Mucosa of gallbladder (tissue), 1 donor: ENCODE data around the gene TMEM9. TPM values are rescaled to one million over a fixed set of nuclear protein-coding genes. Genes with fewer than 3 reads are reported as not detected.

ENCODE experiments used
- DNase-seq: peaks from one replicate; pipeline ENCODE4 v3.0.0-alpha.2; 2020; ENCODE audit warnings: low spot score
- total RNA-seq: library from RNA; stranded (reverse); gene quantifications from one replicate; pipeline ENCODE4 v1.2.1, GENCODE V29; 2021
- donor health status: DM: no; HTN: no; CAD: no.

TMEM9 gene
- total RNA-seq, 1 donor from 2014 or later, result 72.8 TPM

DNA sequence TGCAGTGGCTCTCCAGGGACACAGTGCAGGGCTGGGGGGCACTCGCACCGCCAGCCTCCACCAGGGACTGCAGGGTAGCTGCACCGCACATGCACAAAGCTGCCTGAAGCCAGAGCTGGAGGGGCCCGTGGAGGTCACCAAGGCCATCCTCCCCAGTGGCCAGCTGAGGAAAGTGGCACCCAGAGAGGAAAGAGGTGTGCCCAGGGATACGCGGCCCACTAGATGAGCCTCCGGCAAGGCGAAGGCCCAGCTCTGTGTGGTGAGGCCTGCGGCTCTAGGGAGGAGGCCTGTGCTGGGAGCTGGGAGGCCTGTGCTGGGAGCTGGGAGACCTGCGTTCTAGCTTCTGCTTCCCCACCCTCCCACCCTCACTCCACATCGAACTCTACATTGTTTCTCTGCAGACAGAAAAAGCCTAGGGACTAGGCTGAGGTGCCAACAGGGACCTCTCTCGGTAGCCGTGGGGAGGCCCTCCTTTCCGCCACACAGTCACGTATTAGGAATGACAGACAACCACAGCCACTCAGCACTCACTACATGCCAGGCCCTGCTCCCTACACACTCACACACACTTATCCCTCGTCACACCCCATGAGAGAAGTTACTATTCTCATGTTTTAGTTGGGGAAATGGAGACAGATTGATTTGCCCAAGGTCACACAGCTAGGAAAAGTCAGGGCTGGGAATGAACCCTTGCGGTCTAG lies 26.4 kb downstream of the TMEM9 start:
- DNase-seq, result no peak

DNA sequence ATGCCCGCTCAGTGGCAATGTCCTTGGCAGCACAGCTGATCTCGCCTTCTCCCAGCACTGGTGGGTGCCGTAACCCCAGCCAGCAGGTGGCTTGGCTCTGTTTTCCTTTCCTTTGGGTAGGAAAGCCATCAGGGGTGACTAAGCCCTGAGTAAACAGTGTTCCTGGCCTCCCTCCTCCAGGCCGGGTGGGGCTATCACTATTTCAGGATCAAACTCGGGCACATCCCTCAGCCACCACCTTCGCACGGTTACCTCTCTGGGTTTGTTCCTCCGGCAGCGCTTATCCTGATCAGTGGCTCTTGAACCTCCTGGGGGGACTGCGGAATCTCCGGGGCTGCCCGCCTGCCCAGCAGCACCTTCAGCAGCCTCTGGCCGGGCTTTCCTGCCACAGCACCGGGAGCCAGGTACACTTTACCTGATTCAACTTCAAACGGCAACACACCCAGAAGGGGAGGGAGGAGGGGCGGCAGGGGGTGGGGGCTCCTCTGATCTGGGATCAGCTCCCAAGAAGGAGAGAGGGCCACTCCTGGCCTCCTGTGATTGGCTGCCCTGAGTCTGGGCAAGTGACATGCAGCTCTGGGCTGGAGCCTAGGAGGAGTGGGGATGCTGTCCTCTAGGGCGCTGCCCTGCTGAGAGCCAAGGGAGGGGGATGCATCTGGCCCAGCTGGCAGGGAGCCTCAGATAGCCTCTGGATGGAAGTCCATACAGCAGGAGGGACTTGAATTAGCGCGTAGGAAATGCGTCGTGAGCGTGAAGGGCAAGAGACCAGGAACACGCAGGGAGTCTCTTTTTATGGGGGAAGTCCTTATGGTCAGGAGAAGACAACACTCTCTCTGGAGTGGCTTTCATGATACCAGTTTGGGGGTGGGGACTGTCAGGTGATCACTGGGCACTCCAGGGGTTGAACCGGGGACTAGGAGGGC lies 27.2 kb downstream of the TMEM9 start, which contains the start of gene ASCL5:
Gene ASCL5, minus strand, starts transcription at position 353 of the 923 bp plus-strand sequence. CDS start 11,812 bp downstream, outside the sequence.
- peak; percentile 39 for DNase-seq

DNA sequence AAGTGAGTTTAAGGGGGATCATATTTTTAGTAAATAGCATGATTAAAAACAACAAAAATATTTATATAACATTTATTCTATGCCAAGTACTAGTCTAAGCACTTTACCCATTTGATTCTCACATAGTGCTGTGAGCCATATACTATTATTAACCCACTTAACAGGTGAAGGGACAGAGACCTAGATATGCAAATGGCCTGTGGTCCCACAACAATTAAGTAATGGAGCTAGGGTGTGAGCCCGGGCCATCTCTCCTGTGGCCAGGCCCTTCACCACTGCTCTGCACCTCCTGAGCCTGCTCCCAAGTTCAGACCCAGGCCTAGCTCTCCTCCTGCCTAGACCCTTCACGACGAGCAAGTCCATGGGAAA lies 27.8 kb downstream of the TMEM9 start:
- no peak for DNase-seq

DNA sequence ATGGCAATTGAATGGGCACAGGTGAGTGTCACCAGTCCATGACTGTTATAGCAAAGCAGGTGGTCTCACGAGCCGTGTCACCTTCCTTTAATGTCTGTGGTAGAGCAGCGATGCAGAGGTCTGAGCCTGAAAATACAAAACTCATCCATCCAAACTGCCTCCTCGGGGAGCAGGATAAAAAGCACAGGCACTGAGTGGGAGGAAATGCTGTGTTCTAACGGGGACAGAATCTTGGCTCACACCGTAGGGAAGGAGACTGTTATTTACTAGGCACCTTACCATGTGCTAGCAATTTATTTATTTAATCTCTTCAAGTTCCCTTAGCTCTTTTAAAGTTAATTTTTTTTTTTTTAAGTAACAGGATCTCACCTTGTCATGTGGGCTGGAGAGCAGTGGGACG lies 28.5 kb downstream of the TMEM9 start:
- DNase-seq, result no peak

DNA sequence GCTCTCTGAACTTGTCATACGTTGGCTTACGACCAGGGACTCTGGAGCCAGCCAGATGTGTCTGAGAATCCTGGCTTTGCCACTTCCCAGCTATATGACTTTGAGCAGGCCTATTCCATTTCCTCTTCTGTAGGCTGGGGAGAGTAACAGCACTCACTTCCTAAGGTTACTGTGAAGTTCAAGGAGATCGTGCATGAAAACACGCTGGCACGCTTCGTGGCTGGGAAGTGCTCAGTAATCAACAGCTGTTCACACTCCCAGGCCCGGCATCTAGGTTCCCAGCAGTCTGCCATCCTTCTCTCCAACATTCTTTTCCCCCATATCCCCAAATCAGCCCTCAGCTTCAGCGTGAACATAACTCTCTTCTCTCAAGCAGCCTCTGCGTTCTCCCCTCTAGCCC lies 29.3 kb downstream of the TMEM9 start:
- DNase-seq, result no peak

DNA sequence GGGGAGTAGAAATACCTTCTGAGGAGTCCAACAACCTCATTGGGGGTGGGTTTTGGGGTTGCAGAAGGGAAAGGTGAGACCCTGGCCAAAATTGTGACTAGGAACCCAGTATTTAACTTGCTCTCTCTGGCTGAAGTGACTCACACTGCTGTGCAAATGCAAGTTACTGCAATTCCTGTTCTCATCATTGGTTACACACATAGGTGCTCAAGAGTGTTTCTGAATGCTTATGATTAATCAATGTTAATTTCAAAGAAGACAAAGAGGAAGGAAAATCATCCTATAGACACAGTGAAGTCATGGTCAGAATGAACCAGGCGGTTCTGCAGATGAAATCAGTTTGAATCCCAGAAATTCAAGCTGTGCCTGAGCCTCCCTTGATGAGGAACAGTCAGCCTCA lies 30.4 kb downstream of the TMEM9 start:
- DNase-seq, result no peak

DNA sequence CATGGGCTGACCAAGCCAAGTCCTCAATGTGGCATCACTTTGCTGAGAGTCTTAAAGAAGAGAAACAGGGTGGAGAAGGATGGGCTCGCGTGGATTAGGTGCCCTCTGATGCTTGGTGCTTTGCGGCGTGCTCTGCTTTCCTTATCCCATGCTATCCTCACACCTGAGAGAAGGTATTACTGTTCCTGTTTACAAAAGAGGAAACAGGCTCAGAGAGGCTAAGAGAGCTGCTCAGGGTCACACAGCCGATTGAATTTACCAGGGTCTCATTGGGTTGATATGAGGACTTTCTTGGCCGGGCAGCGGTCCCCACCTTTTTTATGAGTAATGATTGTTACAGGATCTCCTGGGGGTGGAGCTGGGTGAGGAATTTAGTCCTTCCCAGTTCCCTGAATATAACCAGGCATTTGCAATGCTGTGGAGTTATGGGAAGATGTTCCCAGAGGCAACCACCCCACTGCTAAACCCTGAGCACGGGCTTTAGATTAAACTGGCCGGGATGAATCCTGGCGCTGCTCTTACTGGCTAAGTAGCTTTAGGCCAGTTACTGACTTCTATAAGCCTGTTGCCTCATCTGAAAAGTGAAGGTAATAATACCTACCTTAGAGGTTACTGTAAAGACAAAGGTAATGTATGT lies 31.8 kb downstream of the TMEM9 start:
- no peak for DNase-seq

DNA sequence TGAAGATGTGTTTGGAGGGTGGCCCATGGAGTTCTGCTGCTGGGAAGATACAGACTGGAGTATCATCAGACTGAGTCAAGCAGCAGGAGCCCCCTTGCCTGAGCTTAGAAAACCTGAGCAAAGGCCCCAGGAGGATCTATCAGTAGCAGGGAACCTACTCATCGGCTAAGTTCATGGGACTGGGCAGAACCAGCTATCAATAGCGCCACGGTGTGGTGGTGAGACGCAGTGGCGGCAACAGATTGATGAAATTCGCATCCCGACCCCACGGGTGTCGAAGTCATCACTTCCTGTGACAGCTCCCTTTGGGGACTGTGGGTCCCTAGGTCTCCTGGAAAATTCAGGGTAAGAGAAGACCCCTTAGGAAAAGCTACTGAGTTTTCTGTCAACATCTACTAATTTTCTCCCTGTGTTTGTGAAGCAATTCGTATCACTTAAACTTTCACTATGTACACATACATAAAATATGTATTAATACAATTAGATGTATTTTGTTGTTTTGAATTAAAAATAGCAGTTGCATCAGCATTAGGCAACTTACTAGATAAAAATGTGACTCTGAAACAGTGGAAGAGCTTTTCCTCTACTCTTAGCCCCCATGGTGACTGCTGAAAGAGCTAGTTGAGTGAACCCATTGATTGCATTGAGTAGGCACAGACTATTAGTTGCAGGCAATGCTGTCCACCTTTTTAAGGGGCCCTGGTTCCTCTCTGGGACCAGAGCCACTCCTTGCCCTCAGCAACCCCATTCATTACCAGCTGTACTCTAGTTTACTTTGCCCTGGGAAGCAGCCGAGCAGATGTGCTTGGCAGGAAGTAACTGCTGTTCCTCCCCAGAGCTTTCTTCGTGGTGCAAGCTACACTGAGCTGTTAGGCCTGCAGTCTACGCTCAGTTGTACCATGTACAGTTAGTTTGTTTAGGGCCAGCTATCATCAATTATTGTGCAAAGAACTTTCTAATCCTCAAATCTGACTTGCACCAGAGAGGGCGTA lies 34.8 kb downstream of the TMEM9 start:
- peak; percentile 34 for DNase-seq

DNA sequence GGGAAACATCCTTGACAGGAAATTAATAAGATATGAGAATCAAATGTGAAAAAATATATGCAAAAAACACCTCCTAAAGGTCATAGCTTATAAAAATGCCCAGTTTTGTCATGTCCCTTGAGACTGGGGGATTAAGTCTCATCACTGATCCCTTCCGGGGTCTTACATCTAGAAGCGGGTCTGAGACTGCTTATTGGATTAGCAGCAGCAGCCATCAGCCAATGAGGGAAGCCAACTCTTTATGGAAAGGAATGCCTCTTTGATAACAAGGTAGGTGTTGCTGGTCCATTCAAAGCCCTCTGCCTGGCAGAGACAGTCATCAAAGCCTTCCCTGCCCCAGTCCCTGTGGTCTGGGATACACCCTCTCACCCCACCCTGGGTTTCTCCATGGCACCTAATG lies 38.2 kb downstream of the TMEM9 start:
- DNase-seq, result no peak

DNA sequence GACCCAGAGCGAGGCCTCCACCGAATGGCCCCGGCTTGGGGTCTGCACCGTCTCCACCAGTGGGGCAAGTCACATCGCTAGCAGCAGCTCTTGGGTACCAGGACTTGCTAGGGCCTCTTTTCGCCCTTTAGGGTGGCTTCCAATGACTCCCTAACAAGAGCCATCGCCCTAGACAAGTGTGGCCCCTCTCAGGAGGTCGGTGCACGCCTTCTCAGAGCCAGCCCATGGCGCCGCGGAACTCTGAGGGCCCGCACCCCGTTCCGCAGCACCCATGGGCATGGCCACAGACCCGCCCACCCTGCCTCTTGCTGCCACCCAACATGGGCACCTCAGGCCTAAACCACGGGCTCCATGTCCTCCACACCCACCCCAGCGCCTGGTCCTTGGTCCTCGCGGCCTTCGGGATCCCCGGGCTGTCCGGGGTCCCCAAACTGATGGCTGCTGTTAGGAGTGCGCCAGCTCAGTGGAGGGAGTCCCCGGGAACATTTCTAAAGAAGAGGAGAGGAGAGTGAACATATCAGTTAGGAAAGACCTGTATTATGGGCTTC lies 38.8 kb downstream of the TMEM9 start:
- no peak for DNase-seq

DNA sequence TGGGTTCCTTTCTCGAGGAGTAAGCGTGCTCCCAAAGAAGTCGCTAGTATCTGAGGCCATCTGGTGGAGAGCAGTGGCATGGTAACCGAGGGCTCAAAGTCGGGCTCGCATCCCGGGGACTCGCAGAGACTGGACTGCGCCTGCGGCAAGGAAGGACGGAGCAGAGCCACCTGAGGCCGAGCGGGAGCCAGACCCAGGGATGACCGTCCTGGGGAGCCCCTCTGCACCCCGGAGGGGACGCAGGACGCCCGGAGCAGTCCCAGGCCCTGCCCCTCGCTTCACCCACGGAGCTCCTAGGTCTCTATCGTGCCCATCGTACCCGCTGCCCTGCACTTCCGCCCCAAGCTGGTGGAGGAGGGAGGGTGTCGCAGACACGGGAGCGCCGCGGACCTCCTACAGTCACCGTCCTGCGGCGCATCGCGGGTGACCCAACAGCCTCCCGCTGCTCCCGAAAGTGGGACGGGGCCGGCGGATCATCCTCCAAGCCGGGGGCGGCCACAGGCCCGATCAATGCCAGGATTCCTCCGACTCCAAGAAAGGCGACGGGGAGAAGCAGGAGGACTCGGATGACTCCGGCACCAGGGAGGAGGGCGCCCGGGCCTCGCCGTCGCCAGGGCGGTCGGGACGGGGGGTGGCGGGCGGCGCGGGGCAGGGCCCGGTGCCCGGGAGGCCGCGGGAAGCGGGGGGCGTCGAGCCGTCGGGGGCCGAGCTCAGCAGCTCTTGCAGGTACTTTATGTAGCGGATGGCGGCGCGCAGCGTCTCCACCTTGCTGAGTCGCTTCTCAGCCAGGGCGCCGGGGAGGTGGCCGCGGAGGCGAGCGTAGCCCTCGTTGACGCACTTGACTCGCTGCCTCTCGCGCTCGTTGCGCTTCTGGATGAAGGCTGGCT lies 39.8 kb downstream of the TMEM9 start:
- DNase-seq, result peak; percentile 92

DNA sequence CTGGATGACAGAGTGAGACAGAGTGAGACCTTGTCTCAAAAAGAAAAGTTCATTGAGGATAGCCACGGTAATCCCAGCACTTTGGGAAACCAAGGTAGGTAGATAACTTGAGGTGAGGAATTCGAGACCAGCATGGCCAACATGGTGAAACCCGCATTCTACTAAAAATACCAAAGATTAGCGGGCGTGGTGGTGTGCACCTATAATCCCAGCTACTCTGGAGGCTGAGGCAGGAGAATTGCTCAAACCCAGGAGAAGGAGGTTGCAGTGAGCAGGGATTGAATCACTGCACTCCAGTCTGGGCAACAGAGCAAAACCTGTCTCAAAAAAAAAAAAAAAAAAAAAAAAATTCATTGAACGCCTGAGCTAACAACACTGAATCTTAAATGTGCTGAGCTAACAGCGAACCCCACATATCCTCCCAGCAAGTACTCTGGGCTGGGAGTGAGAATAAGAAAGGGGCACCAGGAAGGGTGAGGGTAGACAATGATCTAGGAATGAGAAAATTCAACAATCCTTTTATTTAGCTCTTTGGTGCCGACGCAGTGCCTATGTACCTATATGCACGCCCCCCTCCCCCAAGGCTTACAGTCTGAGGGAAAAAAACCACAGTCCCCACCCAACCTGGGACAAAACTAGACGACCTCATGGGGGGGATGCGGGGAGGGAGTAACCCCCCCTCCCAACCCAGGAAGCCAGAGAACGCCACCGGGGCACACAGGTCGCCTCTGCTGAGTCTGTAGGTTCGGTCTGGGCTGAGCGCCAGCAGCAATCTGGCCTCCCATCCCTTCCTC lies 40.6 kb downstream of the TMEM9 start:
- DNase-seq, result no peak

DNA sequence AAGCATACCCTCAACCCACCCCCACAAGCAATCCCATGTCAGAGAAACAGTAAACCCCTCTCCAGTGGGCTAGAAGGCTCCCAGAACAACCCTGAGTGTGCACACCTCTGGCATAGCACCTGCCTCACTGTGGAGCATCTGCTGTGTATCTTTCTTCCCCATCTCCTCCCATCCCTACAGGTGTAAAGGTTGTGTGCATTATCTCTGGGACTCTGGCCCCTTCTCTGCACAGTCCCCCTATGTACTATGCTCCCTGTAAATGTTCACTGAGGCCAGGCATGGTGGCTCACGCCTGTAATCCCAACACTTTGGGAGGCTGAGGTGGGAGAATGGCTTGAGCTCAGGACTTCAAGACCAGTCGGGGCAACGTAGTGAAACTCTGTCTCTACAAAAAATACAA lies 41.3 kb downstream of the TMEM9 start:
- DNase-seq, result no peak

DNA sequence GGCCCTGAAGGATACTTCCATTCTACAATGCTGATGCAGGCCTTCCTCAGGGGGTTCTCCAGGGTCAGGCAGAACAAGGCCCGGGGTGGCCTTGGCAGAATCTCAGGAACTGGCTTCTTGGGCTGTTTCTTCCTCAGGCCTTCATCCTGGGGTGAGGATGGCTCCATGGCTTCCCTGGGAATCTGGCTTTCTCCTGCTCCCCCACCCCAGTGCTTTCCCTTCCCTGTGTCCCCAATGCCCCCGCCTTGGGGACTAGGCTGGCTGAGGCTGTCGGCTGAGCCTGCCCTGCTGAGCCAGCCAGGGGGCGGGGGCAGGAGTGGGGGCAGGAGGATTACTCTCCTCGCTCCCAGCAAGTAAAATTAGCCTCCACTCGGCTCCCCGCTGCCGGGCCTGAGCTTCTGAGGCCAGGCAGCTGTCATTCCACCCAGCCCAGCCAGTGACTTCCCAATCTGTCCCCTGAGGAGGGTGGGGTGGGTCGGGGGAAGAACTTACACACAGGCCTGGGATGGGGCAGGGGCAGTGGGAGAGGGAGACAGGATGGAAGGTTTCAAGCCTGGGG lies 42.0 kb downstream of the TMEM9 start, which contains the start of gene CACNA1S:
Gene CACNA1S, minus strand, starts transcription at position 254 of the 559 bp plus-strand sequence. Its CDS starts 87 bp downstream, at position 167.
- DNase-seq, result no peak

DNA sequence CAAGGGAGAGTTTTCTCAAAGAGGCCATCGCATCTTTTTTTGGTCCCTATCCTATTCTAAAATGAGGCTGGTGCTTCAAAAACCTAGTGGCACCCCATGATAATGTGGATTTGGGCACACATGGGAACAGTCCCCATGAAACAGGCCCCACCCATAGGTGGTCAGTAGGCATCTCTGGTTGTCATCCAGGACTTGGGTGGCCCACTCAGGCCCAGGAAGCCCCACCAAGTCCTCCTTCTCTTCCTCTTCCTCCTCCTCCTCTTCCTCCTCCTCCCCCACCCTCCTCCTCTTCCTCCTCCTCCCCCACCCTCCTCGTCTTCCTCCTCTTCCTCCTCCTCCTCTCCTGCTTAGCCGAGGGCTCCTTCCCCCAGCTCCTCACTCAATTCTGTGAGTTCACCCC lies 42.6 kb downstream of the TMEM9 start:
- DNase-seq, result no peak

DNA sequence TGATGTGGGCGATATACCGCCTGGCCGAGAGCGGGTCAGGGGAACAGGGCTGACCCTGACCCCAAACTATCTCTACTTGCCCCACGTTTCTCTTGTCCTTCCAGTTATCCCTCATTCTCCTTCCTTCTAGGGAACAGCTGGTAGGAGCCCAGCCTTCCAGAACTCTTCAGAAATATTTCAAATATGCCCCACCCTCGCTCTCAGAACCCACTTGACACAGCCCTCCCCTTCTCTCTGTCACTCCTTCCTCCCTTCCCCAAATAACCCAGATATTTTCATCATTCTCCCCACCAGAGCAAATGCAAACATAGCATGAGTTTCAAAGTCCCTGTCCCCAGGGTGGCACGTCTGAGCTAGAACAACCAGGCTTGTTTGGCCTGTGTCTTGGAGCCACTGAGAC lies 43.1 kb downstream of the TMEM9 start:
- DNase-seq, result no peak

DNA sequence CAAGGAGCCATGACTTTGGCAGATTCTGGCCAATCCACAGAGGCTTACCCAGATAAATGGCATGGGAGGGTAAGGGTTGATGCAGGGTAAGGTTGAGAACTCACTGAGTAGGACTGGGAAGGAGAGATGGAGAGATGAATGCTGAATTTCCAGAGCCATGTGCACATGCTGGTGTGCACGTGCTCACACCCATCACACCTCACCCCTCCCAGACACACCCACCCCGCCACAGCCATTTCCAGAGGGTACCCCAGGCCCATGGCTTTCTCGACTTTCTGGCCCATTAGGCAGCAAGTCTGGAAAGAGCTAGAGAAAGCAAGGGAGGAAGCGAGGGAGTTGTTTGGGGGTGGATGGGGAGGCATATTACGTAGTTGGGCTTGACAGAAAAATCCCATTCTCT lies 43.7 kb downstream of the TMEM9 start:
- no peak for DNase-seq

DNA sequence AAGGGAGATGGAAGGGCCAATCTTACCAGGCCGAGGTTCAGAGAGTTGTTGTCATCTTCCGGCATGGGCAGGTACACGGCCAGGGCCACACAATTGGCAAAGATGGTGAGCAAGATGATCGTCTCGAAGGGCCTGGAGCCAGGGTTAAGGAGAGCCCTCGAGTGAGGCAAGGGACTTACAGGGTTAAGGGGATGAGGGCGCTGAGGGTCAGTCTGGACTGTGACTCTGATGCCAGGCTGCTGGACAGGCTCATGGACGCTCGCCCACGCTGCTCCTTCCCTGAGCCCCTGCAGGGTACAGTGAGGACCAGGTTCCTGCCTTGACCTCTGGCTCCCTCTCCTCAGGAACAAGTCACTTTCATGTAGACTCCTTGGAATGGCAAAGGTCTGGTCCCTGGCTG lies 44.1 kb downstream of the TMEM9 start:
- no peak for DNase-seq

DNA sequence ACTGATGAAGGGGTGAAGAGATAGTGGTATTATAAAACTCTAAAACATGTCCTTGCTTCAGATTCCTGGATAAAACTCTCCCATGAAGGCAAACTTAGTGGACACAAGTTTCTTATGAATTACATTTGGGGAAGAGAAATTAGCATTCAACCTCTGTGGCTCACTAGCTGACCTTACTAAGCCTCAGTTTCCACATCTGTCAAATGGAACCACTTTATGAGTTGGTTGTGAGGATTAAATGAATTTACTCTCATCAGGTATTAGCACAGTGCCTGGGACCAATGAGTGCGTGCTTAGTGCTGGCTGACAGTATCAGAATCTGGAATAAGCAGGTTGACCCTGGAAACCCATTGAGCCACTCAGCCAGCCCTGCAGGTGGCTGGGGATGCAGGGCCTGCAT lies 44.6 kb downstream of the TMEM9 start:
- no peak for DNase-seq
